HG03064 (cell line): ENCODE data around the gene CCDC175.

Experiments
- ATAC-seq: cut with Tn5 transposase; IDR thresholded peaks from one replicate; pipeline ENCODE4 v1.9.1; 2021; ENCODE audit warnings: low read depth; ENCODE audit not compliant: unreplicated experiment

Gene CCDC175

DNA sequence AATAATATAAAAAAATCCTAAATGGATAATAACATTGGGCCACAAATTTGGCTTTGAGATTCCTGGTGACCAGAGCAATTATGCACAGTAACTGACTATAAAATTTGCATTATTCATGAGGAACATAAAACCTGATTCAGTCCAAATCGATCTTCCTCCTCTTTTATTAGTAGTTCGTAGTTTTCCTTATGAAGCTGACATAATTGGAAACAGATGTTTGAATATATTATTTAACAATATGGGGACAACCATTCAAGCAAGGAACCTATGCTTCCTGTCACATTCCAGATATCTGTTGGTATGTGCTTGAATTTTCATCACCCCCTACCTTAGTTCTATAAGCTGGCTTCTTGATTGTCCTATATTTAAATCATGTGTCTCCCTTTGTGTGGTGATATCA is 34.9 kb downstream of the CCDC175 start:
- no peak for ATAC-seq

- no peak for ATAC-seq
Observed at GRCh38 chr14:59540852-59541251, 35.8 kb downstream of the CCDC175 start.

DNA sequence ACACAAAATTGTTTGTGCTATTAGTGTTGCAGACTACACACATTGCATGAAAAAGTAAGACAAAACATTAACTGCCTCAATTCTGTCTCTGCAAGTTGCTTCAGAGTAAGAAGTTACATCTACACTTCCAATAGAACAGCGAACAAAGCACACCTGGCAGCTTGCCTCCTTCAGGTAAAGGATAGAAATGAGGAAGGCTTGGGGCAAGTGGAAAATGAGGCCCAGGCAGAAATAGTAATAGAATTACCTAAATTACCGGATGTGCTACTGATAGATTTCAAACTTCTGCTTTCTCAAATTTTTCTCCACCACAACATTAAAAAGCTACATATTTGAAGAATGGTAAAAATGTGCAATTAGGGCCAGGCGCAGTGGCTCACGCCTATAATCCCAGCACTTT is 37.7 kb downstream of the CCDC175 start:
- ATAC-seq = no peak

GRCh38 chr14:59537476-59537875 is 39.1 kb downstream of the CCDC175 start:
- ATAC-seq = no peak

GRCh38 chr14:59534361-59534987 is 42.1 kb downstream of the CCDC175 start:
- no peak for ATAC-seq

DNA sequence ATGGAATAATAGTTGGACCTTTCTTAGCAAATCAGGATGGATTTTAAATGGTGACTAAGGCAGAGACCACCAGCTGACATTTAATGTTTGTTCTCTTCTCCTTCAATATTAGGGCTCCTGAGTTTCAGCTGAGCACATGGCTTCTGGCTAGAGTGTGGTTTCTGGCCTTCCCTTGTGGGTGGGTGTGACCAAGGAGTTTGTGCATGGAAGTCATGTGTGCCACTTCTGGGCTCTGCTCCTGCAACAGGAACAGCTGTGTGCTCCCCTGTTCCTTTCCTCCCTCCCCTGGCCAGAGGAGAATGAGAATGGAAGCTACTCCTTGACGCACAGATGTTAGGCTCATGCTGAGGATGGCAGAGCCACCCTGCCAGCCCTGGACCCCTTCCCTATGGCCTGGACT is 44.2 kb downstream of the CCDC175 start:
- no peak for ATAC-seq

DNA sequence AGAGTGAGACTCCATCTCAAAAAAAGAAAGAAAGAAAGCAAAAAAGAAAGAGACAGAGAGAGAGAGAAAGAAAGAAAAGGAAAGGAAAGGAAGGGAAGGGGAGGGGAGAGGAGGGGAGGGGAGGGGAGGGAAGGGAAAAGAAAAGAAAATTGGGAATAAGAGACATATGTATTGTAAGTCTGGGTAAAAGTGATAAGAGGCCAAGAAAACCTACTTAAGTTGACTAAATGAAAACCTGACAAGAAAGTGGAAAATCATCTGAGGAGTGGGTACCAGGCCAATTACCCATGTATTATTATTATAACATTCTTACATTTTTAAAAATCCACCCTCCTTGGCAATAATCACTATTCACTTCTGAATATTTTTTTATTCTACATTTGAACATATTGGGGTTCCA is 46.3 kb downstream of the CCDC175 start:
- no peak for ATAC-seq

DNA sequence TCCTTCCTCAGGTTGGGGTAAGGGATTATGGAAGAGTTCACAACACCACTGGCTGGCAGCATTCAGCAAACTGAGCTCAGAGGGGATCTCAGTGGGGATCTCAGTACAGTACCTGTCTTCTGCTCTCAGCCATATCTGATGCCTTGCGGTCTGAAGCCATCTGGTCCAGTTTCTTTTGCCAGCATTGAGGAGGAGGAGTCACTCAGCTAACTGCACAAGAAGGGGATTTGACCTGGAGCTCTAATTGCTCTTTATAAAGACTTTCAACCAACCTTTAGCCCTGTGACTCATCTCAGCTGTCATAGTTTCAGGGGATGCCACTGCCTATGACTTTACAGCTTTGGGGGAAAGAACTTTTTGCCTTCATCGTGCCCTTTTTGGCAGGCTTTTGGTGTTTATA is 47.4 kb downstream of the CCDC175 start:
- no peak for ATAC-seq

DNA sequence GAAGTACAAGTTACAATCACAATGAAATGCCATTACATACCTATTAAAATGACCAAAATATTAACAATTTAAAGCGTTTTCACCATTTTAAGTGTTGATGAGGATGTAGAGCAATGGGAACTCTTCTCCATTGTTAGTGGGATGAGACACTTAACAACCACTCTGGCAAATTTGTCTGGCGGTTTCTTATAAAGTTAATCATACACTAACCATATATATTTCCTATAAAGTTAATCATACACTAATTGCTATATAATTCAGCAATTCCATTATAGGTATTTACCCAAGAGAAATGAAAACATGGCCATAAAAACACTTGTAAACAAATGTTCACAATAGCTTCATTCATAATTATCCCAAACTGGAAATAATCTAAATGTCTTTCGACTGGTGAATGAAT is 56.4 kb downstream of the CCDC175 start:
- ATAC-seq = no peak

DNA sequence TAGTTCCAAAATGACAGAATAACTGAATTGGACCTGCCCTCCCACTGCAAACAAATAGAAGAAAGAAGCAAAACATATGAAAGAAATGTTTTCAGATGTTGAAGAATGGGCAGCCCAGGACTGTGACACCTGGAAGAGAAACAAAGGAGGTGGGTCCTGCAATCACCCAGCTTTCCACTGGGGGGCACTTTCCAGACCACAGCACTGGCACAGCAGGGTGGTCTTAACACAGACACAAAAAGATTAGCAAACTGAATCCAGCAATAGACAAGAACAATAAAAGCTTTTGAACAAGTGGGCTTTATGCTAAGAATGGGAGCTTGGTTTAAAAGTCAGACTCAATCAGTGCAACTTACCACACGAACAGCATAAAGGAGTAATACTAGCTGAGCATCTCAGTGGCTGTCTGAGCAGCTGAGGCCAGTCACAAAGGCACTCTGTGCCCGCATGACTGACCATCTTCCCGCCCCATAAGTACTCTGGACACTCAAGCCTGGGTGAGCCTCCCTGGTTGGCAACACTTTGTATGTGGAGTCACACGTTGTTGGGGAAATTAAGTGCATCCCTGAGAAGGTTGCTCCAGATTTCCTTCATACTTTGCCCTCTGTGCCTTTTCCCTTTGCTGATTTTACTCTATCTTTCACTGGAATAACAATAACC is 64.6 kb downstream of the CCDC175 start:
- no peak for ATAC-seq

DNA sequence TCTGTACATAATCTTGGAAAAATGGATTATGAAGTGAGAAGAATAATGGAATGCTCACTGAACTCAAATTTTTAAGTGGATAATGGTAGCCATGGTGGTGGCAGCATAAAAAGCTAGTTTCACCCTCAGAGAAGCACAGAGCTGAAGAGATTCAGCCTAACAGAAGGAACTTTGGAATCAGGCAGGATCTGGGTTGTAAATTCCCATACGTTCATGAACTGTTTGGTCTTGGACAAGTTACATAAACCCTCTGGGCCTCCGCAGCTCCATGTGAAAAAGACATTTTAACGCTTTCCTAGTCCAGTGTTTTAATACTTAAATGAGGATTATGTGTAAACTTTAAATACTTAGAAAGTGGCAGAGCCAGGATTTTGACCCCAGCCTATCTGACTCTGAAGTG is 65.6 kb downstream of the CCDC175 start:
- no peak for ATAC-seq

- ATAC-seq = no peak
Observed at GRCh38 chr14:59510001-59510400, 66.6 kb downstream of the CCDC175 start.

DNA sequence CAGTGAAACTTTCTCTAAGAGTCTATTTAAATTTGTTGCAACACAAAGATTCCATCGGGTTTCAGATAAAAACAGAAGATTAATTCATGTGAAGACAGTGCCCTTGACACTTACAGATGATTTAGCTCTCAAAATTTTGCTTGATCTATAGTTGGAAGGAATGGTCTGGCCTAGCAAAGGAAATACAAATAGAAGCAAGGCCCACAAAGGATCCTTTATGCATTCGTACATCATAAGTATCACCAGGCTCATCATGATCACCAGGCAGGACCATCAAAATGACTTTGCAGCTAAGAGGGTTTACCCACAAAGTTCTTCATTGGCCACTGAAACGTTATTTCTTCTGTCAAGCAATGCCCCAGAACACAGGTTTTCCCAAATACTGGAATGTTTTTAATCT is 67.5 kb downstream of the CCDC175 start:
- no peak for ATAC-seq

DNA sequence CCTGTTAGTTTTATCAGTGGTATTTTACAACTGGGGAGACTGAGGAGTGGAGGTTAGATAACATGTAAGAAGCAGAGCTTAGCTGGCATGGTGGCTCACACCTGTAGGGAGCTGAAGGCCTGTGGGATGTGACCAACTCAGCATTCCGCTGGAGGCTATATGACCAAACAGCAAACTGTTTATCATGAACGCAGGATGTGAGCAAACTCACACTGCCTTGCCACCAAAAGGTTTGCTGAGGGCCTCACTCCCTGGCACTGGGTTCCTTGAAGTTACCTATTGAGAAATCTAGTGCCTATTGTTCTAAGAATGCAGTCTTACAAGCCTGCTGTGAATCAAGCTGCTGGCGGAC is 68.9 kb downstream of the CCDC175 start:
- no peak for ATAC-seq

DNA sequence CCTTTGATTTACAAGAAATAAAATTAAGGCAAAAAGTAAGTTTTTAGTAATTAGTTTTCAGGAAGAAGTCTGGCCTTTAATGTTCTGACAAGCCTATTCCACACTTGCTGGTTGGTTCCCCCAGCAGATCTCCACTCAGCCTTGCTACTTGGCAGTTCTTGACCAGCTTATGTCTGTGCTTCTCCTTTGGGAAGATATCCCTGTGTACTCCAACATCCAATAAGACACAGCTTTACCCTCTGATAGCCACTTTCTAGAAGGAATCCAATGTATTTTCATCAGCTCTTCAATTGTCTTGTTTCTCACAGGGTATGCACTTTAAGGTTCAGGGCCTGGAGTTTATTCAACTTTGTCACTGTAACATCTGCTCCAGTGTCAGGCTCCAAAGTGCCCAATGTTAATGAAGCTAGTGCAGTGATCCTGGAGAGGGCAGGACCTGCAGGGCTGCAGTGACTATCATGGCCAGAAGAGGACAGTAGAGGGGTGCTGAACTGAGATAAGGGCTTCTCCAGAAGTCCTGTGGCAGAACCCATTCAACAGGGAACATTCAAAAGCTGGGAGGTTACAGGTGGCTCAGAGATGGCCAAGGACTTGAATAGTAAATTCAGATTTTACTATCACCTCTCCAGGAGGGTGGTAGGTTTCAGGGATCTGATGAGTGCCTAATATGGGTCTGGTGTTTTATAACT is 69.4 kb downstream of the CCDC175 start:
- no peak for ATAC-seq

- no peak for ATAC-seq
Observed at GRCh38 chr14:59503256-59503655, 73.4 kb downstream of the CCDC175 start.

DNA sequence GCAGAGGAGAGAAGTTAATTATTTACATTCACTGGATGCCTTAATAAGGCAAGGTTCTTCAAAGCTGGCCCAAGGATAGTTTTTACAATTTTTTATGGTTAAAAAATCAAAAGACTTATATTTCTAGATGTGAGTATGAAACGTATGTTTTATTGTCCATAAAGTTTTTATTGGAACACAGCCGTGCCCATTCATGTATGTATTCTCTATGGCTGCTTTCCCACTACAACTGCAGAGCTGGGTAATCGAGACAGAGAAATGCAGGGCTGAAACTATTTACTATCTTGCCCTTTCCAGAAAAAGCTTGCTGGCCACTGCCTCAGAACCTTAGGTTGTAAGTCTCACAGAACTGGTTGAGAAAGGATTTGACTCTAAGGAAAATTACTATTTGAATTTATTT is 75.9 kb downstream of the CCDC175 start:
- no peak for ATAC-seq

DNA sequence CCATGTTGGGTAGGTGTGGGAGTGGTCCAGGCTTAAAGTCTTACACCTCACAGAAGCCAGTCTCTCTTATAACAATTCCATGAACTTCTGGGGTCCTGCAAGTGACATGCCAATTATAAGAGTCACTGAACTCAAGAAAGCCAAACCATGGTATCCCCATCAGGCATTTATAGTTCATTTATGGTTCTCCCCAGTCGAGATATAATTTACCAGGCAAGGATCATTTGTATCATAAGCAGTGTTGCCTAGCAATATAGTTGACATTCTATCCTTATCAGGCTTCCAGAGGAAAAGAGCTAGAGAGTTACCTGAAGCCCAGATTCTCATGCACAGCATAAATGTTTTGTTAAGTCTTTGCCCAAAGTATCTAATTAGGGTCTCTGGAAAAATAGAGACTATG is 84.2 kb downstream of the CCDC175 start:
- ATAC-seq = no peak

GRCh38 chr14:59490756-59491155 is 85.9 kb downstream of the CCDC175 start:
- ATAC-seq = no peak

GRCh38 chr14:59484639-59485175 is 91.9 kb downstream of the CCDC175 start:
- peak; percentile 39 for ATAC-seq

DNA sequence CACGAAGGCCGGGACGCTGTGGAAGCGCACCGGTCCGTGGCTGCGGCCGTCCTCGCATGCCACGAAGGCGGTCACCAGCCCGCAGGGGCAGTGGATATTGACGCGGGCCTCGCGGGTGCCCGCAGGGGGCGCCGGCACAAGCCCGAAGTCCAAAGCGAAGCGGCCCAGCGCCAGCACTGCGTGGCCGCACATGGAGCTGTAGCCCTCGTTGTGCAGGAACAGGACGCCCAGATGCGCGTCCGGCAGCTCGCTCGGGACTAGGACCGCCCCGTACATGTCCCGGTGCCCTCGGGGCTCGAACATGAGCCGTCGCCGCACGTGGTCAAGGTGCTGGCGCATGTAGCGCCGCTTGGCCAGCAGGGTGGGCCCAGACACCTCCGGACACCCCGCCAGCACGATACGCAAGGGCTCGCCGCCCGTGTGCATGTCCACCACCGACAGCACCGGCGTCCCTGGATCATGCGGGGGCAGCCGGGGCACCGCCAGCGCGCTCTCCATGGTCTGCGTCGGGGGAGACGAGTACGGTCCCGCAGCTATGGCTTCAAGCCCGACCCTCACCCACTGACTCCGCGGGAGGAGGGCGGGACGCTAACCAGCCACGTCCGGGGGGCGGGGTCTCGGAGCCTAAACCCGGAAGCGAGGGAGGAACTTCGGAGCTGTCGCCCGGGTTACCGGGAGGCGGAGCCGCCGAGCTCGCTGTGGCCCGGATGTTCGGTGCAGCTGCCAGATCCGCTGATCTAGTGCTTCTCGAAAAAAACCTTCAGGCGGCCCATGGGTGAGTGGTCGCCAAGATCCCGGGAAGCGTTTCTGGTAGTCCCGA is 92.6 kb downstream of the CCDC175 start, which contains the start of the genes JKAMP and L3HYPDH:
JKAMP (plus strand) TSS at position 699 of the 820 bp plus-strand sequence; CDS start at position 772, 73 bp downstream.
L3HYPDH (minus strand) TSS at position 590 of the 820 bp plus-strand sequence; CDS start at position 498, 92 bp downstream.
- peak; percentile 89 for ATAC-seq
